C4-2B (cell line): ENCODE measurements around the gene FAM110C.

Source experiments
- CTCF ChIP-seq: fragments of 450-650 bp; conservative IDR thresholded peaks from 2 replicates; pipeline ENCODE4 v1.5.1; 2017; ENCODE audit warnings: mild to moderate bottlenecking
- ZFX ChIP-seq: fragments of 450-650 bp; IDR thresholded peaks from 2 replicates; pipeline ENCODE4 v1.6.1; 2017

- no peak for TF ChIP-seq CTCF
- TF ChIP-seq ZFX: no peak
Measured at GRCh38 chr2:36318-36717, 10.0 kb downstream of the FAM110C start.
